GM18526 (cell line): ENCODE results near the gene AIM2.

Experiments used
- POLR2A ChIP-seq: IDR thresholded peaks from 3 replicates; pipeline ENCODE4 v1.6.1; 2011; ENCODE audit not compliant: insufficient read length; ENCODE audit errors: extremely low read depth

The AIM2 gene, protein sequence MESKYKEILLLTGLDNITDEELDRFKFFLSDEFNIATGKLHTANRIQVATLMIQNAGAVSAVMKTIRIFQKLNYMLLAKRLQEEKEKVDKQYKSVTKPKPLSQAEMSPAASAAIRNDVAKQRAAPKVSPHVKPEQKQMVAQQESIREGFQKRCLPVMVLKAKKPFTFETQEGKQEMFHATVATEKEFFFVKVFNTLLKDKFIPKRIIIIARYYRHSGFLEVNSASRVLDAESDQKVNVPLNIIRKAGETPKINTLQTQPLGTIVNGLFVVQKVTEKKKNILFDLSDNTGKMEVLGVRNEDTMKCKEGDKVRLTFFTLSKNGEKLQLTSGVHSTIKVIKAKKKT

GRCh38 chr1:159076438-159077119 lies at the start of gene AIM2:
TSS of gene AIM2 (minus strand) at chr1:159076766. CDS start at chr1:159073499, 3,267 bp downstream.
- peak; percentile 50 for TF ChIP-seq POLR2A

GRCh38 chr1:159123587-159123986 lies 47.0 kb upstream of the AIM2 start:
- TF ChIP-seq POLR2A: no peak

DNA sequence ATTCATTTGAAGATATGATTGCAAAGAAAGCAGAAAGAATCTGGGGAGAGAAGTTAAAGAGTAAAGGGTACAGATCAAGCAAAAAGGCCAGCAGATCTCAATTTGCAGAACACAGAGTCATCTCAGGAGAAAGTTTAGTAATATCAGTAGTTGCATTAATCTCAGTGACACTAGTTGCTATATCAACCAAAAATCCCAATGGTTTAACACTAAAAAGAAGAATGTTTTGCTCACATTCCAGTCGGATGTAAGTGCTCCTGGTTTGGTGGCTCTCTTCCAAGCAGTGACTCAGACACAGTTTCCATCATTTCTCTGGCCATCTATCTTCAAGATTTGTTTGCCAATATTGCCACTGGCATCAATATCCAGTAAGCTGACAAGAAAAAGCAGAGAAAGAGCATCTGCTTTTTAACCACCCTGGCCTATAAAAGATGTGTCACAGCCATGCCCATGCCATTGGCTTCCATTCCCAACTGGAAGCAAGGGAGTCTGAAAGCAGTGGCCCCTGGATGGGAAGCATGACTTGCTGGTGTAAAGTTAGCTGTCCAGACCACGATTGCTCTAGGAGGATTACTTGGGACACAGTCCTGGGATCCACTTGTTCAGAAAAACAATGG lies 45.5 kb upstream of the AIM2 start:
- TF ChIP-seq POLR2A: no peak

- TF ChIP-seq POLR2A: no peak
These were observed 45.0 kb upstream of the AIM2 start for GRCh38 chr1:159121526-159121925.

GRCh38 chr1:159120317-159120716 lies 43.8 kb upstream of the AIM2 start:
- no peak for TF ChIP-seq POLR2A

DNA sequence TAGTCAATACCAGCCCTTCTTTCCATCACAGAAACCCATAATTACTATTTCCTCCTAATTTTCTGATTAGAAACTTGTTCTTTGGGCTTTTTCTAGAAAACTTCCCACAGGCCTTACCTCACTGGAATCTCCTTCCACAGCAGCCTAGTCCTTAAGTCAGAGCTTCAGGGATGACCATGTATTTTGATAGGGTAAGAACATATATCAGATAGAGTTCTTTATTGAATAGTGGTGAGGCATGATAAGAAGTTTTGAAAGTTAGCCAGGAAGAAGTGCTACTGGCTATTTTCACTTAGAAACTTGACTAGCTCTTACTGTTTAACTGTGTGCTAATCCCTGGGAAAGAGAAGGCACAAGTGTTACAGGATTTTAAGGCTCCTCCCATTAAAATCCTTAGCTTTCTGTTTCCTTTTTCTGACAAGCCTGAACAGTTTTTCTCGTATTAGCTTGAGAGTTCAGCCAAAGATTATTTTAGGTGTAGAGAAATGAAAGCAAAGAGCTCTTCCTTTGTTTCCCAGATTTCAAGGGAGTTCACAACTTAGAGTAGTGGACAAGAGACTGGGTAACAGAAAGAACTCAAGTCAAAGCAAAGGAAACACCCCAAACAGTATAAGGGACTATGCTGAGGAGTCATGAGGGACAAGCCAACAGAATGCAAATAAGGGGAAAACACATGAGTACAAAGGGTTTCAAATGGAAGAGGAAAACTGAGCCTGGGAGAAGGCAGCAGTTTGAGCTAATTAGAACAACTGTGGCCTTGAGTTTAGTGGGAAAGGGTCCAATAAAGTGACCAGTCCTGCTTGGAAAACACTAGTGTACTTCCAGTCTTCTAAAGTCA lies 37.2 kb upstream of the AIM2 start:
- no peak for TF ChIP-seq POLR2A

DNA sequence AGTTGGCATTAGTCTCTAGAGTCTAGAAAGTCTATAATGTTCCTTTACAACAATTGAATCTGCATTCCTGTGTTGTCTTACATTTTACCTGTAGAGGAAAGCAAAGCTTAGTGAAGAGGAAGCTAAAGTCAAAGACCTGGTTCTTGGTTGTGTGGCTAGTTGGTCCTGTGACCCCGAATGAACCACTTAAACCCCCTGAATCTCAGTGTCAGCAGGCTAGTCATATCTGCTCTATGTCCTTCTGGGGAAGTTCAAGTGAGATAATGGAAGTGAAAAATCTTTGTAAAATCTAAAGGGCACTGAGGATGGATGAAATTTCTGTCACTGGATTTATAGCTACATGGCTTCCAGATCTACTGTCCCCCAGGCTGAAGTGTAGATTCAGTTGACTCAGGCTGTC lies 24.0 kb upstream of the AIM2 start:
- TF ChIP-seq POLR2A: no peak

DNA sequence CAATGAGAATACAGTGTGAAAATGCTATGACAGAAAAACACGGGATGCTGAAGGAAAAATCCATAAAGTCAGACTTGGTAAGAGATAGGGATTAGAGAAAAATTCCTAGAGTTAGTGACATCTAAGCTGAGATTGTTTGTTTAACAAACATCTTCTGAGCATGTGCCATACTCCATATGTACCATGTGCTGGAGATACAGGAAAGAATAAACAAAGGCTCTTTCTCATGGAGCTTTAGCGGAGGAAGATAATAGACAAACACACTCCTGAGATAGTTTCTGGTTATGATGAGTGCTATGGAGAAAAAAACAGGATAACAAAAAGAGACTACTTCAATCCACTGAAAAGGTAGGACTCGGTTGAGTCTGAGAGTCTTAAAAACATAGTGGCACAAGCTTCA lies 22.0 kb upstream of the AIM2 start:
- no peak for TF ChIP-seq POLR2A

DNA sequence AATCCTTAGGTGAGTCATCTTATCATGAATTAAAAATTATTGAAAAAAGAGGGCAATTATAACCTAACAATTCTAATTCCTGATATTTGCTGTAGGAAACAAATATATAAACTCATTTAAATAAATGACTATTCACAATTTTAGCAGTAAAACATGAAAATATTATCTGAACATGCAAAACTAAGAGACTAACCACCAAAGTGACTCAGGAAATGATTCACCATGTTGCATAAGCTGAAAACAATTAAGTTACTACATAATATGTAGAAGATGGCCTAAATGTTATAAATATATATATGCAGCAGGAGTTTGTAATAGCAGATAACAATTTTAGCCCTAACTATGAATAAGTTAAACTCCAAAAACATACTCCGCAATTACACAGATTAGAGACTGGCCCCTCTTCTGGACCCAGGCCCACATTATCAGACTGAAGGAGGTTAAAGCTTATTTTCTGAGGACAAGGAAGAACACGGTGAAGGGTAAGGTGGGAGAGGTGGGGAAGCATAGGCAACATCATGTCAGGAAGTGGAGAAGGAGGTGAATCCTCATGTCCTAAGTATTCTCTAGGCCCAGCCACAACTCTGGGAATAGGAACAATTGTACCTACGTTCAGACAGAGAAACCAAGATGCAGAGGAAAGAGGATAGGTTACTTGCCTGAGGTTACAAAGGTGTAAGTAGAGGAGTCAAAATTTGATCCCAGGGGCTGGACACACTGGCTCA lies 15.6 kb upstream of the AIM2 start:
- TF ChIP-seq POLR2A: no peak

GRCh38 chr1:159091607-159092031 lies 15.1 kb upstream of the AIM2 start:
- TF ChIP-seq POLR2A: no peak

- no peak for TF ChIP-seq POLR2A
These were observed 14.6 kb upstream of the AIM2 start for GRCh38 chr1:159091180-159091560.

DNA sequence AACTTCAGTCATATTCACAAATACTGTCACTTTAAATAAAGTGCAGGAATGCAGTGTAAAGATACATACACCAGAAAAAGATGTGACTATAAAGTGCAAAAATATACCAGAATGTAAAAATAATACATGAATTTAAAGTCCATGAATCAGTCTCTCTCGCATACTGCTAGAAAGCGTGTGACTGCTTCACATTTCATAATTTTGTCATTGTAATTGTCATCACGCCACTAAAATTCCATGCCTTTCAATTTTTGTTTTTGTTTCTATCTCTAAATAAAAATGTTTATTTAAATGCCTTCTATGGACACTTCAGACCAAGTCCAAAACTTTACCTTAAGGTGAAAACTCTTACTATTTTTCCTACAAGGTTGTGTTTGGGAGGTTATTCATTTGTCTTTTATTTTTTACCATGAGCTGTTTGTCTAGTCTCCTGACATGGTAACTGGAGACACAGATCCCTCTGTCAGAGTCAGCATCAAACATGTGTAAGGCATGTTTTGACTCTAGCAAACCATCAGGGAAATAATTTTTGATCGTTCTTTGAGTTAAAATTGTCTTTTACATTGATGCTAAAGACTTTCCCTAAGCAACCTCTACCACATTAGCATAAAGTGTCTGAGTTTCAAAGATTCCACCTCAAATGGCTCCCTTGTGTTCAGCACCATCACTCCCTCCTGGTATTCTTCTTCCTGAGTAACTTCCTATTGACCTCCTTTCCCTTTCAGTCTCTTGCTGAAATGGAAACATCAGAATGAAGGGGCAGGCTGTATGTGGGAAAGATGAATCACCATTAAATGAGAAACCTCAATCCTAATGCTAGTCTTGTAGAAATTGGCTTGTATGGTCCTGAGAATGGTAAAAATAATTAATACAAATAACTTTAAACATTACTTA lies 14.0 kb upstream of the AIM2 start:
- TF ChIP-seq POLR2A: no peak

DNA sequence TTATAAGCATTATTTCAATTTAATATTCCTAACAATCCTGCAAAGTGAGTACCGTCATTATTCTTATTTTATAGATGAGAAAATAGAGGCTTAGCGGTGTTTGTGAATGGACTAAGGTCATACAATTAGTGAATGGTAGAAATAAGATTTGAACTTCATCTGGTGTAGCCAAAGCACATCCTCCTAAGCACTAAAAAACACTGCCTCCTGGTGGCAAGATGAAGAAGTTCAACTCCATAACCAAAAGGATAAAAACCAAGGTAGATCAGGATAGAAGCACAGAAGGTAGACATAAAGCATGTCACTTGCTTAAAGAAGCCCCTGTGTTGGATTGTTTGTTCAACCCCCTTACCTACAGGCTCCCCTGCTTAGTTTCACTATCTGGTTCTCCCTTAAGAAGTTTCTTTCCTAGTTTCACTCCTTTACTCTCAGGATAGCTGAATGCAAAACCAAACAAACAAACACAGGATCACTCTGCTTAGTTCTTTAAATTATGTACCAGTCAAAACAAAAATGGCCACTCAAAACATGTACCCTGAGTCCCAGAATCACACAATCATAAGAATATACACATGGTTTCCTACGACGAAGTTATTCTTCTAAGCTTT lies 12.7 kb upstream of the AIM2 start:
- no peak for TF ChIP-seq POLR2A

DNA sequence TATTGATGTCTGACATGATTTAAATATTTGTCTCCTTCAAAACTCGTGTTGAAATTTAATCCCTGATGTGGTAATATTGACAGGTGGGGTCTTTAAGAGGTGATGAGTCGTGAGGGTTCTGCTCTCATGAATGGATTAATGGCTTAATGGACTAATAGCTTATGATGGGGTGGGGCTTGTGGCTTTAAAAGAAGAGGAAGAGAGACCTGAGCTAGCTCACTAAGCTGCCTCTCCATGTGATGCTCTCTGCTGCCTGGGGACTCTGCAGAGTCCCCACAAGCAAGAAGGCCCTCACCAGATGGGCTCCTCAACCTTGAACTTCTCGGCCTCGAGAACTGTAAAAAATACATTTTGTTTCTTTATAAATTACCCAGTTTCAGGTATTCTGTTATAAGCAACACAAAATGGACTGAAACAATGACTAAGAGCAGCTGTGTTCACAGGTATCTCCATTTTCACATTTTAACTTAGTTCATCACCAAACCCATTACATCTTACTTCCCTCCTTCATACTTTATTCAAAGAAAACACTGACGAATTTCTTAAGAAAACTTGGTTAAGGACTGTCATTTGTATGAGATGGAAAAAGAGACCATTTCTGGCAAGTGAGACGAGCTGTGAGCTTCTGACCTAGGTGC lies 12.1 kb upstream of the AIM2 start:
- TF ChIP-seq POLR2A: no peak
